HG02798 (cell line): ENCODE results near the gene L3MBTL4.

Experiments
- ATAC-seq: cut with Tn5 transposase; IDR thresholded peaks from one replicate; pipeline ENCODE4 v1.9.1; 2021; ENCODE audit warnings: mild to moderate bottlenecking; ENCODE audit not compliant: unreplicated experiment, poor library complexity

L3MBTL4 gene

DNA sequence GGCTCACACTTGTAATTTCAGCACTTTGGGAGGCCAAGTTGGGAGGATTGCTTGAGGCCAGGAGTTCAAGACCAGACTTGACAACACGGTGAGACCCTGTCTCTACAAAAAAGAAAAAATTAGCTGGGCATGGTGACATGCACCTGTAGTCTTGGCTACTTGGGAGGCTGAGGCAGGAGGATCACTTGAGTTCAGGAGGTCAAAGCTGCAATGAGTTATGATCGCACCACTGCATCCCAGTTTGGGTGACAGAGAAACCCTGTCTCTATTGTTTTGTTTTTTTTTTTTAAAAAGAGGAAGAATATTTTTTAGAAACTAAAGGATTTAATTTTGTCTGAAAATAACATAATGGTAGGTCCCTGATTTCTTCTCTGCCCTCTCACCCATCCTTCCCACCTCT, 440.0 kb downstream of the L3MBTL4 start:
- ATAC-seq: no peak

- no peak for ATAC-seq
Observed at GRCh38 chr18:5973099-5973498, 441.6 kb downstream of the L3MBTL4 start.

GRCh38 chr18:5972298-5972697, 442.4 kb downstream of the L3MBTL4 start:
- ATAC-seq: peak; percentile 54

DNA sequence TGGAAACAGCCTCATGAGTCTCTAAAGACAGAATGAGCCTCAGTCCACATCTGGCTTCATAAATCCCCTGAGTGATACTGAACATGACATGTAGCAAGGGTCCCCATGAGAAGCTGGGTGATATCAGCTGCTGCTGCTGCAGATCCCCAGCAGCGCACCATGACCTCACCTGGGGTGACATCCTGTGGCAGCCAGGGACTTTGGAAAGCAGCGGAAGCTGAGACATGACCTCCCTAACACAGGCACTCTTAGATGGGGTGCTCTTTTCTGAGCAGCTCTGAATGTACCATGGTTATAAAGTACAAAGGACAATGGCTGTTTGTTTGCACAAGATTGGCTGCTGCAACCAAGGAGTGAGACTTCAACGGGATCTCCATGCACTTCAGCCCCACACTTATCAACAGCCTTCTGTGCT, 444.7 kb downstream of the L3MBTL4 start:
- no peak for ATAC-seq

GRCh38 chr18:5969355-5969988, 445.2 kb downstream of the L3MBTL4 start:
- ATAC-seq: no peak

- no peak for ATAC-seq
Observed at GRCh38 chr18:5967666-5968065, 447.0 kb downstream of the L3MBTL4 start.

DNA sequence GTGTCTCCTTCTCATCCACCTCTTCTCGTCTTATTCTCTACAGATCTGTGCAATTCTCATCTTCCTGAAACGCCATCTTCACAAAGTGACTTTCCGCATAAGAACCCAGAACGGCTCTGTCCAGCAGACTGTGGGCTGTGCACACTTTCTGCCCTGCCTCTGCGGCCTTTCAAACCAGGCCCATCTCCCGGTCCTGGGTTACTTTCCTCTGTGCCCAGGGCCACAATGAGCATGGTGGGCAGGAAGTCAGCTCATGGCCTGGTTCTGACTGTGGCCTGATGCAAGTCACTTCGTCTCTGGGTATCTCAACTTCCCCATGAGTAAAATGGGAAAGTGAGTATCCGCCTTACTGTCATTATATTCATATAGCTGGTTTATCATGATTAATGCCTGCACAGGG, 447.7 kb downstream of the L3MBTL4 start:
- ATAC-seq: no peak

DNA sequence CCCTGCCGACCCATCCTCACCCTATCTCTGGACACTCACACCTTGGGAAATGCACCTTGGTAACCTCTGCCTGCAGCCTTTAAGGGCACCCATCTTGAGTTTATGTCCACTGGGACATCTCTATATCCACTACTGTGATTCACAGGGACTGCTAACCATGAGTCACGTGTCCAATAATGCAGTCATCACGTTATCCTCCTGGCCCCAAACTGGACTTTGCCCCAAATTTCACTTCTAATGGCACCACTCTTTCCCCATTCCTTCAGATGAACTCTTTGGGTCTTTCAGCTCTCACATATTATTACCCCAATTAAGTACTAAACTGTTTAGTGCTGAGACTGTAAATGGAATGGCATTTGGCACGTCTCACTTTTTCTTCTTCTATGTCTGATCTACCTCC, 448.2 kb downstream of the L3MBTL4 start:
- ATAC-seq: no peak

GRCh38 chr18:5964996-5965395, 449.7 kb downstream of the L3MBTL4 start:
- ATAC-seq: no peak

DNA sequence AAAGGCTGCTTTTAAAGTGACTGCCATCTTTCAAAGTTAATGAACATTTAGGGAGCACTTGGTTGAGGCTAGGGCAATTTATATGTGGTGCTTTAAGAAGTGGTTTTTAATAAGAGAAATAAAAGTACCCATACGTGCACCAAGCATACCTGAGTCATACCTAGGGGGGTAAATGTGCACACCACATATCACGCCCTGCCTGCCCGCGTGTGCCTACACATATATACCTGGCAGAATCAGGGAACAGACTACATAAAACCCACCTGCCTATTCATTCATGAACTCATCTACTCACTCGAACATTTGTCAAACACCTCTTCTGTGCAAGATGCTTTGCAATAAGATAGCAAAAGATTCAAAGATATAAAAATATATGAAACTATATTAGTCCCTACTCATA, 450.1 kb downstream of the L3MBTL4 start:
- ATAC-seq: no peak

DNA sequence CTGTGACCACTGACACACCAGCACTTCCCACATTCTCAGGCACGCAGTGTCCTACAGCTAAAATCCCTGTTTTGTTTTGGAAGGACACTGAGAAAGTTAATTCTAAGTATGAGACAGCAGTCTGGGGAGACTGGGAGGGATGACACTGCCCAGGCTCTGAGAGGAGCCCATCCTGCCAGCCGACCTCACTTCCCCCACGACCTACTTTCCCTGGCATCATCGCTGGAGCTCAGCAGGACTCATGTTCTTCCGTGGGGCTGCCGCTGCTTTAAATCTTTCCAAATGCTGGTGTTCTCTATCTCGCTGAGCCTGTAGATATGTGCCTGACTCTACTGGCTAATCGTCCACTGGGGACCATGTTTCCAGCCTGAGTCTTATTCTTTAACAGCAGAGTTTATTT, 450.6 kb downstream of the L3MBTL4 start:
- ATAC-seq: no peak

DNA sequence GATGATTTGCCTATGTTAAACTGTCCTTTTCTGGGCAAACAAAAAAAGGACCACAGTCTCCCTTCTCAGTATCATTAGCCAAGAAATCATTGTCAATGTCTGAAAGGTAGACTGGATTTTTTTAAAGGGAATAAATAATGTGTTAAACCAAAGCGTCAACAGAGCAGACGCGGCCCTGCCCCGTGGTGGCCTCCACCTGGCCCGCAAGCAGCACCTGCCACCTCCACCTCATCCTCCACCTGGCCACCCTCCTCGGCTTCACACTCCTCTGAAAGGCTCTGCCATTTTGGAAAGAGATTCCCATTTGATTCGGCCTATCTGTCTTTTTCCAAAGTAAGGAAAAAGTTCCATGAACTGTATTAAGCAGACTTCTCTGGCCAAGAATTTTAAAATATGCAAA, 451.4 kb downstream of the L3MBTL4 start:
- ATAC-seq: no peak

DNA sequence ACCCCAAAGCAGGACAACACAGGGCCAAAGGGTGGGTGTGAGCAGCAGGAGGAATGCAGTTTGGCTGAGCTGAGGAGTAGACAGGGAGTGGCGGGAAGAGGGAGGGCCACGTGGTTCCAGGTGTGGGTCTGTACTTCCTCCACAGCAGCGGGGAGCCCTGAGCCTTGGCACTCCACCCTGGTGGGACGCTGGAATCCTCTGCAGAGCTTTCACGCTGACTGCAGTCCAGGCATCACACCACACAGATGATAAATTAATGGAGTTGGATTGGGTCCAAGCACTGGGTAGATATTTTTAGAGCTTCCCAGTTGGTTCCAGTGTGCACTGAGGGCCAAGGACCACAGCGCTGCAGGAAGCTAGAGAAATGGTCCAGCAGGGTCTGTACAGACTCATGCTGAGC, 452.3 kb downstream of the L3MBTL4 start:
- no peak for ATAC-seq

DNA sequence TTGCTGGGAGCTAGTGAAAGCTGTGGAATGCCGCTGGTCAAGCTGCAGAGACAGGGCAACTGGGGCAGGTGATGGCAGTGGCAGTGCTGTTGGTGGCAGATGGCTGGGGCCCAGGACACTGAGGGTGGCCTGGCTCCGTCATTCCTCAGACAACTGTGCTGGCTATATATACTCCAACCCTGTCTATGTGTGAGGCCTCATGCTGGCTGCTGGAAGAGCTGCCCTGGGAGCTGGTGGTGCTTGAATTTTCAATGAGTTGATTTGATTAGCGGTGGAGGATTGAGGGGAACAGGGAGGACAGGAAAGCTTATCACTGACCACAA, 452.9 kb downstream of the L3MBTL4 start:
- ATAC-seq: no peak

- ATAC-seq: no peak
Observed at GRCh38 chr18:5961097-5961827, 453.4 kb downstream of the L3MBTL4 start.

GRCh38 chr18:5958822-5959221, 455.9 kb downstream of the L3MBTL4 start:
- ATAC-seq: no peak

DNA sequence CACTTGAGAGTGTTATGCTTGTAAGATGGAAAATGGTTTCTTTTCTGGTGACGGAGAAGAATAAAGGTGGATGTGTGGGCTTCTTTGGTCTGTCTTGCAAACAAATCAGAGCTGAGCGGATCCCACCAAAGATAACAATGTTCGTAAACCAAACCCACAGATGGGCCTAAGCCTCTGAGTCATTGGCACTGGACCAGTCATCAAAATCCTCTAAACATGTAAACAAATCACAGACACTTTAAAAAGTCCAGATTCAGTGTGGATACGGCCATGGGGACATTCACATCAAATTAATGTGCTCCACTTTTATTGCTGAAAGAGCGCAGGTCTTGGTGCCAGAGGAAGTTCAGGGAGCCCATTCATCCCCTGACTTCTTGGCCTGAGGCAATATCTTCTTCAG, 458.9 kb downstream of the L3MBTL4 start:
- ATAC-seq: no peak

- ATAC-seq: no peak
Observed at GRCh38 chr18:5951515-5952091, 463.1 kb downstream of the L3MBTL4 start.

GRCh38 chr18:5948781-5949180, 465.9 kb downstream of the L3MBTL4 start:
- no peak for ATAC-seq

DNA sequence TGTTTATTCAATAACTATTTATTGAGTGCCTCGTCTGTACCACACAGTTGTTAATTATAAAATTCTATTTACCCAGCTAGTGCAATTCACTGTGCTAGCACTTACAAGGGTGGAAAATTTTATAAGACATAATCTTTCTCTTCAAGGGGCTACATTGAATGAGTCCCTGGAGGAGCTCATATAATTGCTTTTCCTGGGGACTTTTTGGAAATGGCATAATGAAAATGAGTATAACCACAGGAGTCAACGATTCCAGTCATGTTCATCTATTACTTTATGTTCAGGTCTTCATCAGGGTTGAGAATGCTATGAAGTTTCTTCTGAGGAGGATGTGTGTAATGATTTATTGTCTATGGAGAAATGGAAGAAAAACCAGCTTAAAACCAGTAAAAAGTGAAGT, 466.5 kb downstream of the L3MBTL4 start:
- ATAC-seq: no peak

DNA sequence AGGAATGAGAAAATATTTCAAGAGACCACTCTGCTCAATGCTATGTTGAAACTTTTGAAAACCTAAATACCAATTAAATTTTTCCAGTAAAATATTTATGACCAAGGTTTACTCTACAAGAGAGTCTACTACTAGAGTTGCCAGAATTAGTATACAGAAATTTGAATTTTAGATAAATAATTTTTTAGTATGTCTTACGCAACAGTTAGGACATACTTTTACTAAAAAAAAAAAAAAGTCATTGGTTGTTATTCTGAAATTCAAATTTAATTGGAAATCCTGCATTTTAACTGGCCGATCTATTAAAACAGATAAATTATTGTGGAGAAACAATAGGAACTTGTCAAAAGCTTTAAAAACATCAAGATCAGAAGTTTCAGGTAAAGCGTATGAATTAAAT, 470.3 kb downstream of the L3MBTL4 start:
- ATAC-seq: no peak

GRCh38 chr18:5943514-5943913, 471.2 kb downstream of the L3MBTL4 start:
- ATAC-seq: no peak
